GM21786 (cell line): ENCODE results near the gene GDPD5.

Source experiments
- ATAC-seq: cut with Tn5 transposase; IDR thresholded peaks from one replicate; pipeline ENCODE4 v1.9.1; 2021; ENCODE audit not compliant: unreplicated experiment

Gene GDPD5

DNA sequence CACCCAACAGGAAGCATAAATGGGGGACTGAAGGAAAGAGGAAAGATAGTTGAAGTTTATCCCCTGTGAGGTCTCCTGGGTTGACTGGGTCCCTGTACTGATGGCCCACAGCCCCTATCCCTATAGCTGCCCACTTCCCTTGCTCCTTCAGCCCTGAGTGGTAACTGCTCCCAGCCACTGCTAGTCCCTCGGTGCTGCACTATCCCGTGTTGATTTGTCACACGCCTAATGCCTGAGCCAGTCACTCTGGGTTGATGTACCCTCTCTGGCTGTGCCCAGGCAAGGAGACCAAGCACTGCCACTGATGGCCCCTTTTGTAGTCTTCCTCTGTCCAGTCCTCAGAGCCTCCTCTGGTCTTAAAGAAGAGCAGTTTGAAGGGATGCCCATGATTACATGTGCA lies 9.6 kb downstream of the GDPD5 start:
- ATAC-seq: no peak

DNA sequence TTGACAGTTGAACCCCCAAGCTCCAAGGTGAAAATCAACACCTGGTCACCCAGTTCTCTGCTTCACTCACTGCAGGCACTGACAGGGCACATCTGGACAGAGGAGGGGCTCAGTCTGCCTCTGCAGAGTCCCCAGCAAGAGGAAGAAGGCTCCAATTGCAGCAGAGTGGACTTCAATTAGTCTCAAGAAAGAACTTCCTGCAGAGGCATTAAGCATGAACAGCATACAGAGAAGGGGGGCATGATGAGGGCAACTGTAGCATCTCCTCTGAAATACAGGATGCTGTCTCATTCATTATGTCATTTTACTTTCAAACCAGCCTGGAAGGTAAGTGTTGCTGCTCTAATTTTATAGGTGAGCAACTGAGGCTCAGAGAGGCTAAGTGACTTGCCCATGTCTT lies 11.1 kb downstream of the GDPD5 start:
- ATAC-seq: no peak

DNA sequence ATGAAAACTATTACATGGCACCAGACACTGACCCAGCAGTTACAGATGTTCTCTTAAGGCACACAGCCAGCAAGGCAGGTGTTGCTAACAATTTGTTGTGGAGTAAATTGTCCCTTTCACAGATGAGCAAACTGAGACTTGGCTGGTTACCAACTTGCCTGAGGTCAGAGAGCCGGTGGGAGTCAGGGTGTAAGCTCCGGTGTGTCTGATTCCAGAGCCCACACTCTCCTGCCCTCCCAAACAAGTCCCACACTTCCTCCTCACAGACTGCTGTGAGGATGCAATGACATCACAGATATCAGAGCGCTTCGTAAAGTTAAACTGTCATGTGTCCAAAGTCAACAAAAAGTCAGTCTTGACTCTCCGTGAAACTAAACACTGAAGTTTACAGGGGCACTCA lies 12.5 kb downstream of the GDPD5 start:
- ATAC-seq: no peak

DNA sequence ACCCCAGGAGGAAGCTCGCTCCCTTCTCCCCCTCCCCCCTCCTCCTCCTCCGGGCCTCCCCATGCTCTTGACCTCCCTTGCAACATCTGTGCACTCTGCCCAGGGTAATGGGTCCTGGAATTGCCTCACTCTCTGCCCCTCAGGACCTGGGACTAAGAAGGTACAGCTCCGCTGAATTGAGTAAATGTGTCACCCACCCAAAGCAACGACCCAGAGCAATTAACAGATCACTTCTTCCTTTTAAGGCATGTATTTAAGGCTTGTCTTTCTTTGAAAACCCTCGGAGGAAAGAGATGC lies 15.1 kb downstream of the GDPD5 start:
- no peak for ATAC-seq

DNA sequence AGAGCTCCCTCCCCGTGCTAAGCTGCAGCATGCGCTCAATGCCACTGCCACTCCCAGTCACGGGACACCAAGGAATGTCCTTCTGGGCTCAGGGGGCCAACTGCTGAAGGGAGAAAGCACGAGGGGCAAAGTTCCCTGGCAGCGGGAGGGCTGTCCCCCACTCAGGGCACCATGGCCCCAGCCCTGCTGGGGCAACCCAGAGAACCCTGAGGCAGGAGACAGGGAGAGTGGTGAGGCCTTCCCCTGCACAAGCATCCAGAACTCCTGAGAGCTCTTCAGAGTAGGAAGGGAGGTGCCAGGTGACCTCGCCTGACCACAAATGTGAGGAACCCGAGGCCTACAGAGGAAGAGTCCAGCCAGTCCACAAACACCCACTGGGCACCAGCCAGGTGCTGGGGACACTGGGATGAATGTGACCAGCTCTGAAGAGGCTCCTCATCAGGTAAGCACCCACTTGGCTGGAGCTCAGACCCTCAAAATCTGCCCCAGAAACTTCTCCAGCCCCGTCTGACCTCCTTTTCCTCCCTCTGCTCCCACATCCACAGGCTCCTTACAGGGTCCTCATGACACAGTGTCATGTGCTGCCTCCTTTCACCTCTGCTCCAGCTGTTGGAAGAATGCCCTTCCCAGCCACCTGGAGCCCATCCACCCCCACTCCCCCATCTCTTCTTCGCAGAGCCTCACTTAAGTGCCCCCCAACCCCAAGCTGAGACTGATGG lies 15.6 kb downstream of the GDPD5 start:
- ATAC-seq: no peak

DNA sequence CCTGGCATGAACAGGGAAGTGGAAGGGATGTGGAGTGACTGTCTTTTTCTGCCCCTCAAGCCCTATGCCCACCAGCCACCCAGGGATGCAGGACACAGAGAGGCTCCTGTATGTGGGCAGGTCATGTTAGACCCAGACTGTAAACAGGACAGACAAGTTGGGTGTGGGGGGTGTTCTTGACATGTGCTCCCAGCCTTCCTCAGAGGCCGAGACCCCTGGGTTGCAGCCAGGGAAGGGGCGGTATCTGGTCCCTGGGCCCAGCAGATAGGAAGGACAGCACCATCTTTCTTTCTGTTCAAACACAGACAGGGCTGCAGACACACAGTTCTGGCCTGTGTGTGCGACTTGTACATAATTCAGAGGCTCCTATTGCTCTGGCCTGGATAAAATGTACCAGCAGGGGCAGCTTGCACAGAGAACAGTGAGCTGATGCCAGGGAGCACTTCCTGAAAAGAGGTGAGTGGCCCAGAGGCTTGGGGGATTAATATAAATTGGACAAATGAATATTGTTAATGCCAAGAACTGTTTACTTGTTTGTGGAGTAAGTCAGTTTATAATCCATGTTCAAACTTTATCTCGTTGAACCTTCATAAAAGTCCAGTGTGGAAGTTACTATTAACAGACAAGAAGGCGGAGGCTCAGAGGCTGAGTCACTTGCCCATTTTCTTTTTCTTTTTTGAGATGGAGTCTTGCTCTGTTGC lies 16.6 kb downstream of the GDPD5 start:
- ATAC-seq: no peak

DNA sequence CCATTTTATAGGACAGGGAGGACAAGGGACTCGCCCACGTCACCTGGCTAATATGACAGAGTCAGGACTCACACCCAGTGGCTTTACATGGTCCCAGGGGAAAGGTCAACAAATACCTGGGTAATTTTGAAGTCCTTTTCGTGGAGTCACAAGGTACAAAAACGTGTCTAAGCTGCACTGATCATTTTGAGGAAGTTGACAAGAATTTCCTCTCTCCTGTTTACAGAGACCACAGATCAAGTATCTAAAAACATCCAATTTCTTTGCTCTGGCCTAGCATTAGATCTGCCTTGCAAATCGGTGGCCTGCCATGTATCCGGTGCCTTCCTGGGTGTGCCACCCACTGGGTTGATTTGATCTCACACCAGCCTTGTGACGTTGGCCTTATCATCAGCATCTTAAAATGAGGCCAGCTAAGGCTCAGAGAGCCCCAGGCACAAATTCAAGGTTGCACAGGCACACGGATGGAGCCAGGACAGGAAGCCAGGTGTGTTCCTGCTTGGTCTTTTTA lies 17.6 kb downstream of the GDPD5 start:
- no peak for ATAC-seq

DNA sequence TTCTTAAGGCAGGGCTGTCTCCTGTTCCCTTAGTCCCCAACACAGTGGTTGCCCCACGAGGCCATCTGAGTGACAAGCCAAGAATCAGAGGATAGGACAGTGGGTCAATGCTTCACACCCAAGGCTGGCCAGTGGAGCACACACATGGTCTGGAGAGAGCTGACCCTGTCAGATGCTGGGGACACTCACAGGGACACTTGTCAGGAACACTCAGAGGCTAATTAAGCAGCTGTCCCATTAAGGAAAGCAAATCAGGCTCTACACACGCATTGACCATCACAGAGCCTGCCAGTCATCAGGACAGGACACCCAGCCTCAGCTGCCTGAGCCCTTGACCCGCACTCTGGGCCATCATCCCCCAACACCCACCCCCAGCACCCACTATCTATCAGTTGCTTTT lies 18.2 kb downstream of the GDPD5 start:
- no peak for ATAC-seq

DNA sequence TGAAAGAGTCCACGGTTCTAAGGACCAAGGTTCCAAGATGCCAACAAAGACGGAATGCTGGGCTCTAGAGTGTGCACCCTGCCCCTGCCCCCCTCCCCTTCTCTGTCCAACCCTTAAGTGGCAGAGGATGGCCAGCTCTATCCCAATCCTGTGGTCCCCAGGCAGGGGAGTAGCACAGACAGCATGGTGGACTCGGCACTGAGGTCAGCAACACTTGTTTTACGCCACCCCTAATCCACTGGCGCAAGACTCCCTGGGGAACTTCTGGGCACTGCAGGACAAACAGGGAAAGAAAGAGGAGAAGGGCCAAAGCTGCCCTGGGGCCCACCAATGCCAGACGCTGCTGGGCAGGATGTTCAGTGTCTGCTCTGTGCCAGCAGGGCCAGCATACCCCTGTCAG lies 18.9 kb downstream of the GDPD5 start:
- ATAC-seq: no peak

DNA sequence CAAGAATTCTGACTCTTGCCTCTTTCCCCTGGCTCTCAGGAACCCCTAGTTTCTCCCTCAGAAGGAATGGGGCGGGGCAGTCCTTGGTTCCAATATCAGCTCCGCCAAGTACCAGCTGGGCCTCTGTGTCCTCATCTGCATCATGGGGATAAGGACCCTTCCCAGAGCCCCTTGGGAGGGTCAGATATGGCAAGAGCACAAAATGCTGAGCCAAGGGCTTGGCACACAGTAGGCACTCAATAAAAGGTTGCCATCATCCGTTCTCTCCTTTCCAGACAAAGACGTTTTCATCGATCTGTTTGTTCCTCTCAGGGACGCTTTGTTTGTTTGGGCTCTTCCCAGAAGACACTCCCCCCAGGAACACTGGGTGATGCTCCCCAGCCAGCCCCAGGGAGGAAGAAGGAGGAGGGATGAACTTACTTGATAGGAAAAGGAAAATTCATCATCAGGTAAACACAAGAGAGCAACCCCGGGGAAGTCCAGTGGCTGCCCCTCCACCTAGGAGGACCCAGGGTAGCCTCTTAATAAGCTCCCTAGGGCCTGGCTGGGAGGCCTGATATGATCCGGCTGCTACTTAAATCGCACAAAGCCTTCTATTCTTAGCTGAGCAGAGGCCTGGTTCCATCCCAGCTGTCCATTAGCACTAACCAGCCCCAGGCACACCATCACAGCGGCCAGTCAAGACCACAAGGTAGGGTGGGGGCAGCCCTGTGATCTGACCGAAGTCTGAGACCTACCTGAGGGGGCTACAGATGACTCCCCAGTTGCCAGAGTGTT lies 19.6 kb downstream of the GDPD5 start:
- ATAC-seq: no peak

DNA sequence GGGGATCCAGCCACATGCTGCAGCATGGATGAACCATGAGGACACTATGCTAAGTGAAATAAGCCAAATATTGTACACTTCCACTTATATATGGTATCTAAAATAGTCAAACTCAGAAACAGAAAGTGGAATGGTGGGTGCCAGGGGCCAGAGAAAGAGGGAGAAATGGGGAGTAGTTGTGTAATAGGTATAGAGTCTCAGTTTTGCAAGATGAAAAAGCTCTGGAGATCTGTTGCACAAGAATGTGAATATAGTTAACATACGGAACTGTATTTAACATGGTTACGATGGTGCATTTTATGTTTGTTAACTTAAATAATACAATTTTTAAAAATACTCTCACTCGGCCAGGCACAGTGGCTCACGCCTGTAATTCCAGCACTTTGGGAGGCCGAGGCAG lies 21.2 kb downstream of the GDPD5 start:
- no peak for ATAC-seq

DNA sequence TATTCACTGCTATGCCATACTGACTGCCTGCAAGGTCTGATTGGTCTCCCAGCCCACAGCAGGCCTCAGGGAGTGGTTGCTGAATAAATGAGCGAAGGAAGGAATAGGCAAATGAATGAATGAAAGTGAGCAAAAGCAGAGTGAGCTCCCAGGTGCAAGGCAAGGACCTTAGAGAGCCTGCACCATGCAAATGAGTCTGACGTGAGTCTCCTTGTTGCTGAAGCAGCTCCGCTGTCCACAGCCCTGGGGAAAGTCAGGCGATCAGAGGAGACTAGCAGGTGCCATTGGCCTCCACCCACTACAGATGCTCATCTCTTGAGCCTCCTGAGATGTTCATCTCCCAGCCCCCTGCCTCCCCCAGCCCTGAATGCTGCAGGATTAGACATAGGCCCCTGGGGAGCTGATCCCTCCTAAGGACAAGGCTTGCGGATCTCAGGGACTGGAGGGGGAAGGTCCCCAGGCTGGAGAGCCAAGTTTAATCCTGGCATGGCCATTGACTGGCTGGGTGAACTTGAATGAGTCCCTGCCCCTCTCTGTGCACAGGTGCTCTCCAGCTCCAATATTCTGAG lies 22.1 kb downstream of the GDPD5 start:
- ATAC-seq: no peak

DNA sequence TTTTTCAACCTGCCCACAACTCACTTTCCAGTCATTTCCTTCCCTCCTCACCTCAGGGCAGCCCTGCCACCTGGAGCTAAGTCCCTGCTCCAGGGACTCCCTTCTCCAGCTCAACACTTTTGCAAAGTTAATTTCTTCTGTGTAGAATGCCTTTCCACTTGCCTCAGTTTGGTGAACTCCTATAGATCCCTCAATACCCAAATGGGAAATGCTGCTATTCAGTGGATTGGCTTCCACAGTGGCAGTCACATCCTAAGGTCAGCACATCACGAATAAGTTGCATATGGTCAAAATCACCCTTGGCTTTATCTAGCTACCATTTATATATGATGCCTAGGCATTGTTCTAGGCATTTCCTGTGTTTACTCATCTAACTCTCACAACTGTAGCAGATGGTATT lies 23.6 kb downstream of the GDPD5 start:
- ATAC-seq: no peak

DNA sequence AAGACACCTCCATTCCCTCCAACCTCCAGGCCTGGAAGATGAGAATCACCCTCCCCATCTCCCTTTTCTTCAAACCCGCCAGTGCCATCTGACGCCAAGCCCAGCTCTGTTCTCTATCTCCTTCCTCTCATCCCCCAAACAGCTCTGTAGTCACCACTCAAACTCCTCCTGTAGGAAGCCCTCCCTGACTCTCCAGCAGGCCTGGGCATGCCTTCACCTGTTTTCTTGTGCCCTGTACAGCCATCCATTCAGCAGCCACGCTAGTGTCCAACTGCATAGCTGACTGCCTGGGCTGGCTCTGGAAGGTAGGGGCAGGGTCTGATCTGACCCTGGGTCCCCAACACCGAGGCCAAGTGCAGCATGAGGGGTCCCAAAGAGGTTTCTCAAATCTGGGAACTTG lies 25.0 kb downstream of the GDPD5 start:
- ATAC-seq: no peak

DNA sequence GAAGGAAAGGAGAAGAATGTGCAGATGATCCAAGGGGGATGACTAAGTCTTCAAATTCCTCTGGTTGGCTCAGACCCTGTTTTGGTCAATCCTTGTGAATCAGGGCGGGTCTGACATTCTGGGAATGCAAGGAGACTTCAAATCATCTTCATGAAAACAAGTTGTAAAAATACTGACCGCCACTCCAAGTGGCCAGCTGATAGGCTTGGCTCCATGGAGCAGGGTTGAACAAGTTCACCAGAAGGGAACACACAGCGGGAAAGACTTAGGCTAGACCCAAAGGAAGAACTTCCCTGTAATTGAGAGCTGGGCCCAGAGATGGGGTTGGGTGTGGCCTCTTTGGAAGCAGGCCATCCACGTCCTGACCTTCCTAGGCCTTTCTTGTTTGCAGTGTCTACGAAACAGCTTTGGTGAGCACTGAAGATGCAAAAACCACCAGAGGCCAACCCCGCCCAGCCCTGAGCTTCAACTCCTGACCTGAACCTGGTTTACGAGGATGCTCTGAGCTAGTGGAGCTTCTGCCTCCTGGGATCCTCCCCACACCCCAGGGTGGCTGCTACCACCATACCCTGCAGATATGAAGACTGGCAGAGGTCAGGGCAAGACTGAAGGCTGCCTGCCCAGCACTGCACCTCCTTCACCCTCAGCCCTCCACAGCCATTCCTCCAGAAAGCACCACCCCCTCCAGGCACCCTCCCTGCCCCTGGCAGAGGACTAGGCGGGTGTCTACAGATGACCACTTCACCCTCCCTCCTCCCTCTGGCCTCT lies 26.1 kb downstream of the GDPD5 start:
- no peak for ATAC-seq

DNA sequence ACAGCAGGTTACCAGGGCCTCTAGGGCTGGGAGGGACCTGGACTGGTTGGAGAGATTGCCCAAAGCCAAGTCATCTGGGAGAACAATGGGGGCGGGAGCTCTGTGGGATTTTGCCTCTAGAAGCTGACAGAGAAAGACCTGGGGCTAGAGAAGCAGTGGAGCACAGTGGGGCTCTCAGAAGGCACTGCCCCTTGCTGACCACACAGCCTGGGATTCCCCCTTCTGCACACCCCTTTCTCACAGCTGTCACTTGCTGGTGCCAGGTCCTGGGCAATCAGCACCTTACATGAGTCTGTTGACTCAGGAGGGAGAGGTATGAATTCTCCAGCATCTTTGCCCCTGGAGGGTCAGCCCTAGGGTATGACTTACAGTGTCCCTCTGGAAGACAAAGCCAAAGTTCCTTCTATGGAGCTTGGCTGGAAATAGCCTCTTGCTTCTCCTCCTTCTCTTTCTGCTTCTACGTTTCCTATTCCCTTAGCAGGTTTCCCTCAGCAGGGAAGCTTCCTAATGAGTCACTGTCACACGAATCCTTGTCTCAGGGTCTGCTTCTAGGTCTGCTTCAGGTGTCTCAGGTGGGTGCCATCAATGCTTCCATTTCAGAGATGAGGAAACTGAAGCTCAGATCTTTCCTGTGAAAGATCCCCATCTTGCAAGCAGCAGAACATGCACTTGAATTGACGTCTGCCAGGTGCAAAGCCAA lies 27.0 kb downstream of the GDPD5 start:
- no peak for ATAC-seq

DNA sequence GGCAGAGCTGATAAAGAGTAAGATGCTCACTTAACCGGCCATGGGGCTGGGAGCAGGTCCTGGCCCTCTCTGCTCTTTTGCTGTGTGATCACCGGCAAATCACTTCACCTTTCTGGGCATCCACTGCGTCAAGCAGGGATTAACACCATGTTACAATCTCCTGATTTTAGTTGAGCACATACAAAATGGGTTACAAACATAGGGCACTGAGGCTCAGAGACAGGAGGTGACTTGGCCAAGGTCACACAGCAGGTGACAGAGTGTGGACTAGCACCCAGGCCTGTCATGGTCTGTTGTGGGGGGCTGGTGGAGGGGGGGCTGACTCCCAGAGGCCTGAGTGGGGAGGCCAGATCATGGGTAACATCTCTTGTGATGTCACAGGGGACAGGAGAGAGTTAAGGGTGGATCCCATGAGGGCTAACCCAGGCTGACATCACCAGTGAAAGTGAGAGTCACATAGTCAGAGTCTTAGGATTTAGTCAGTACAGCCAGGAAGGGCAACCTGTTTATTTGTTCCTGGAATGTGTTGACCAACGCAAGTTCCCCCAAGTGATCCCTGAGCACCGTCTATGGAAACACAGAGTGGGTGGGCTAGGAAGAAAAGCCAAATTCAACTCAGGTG lies 27.8 kb downstream of the GDPD5 start:
- ATAC-seq: no peak

DNA sequence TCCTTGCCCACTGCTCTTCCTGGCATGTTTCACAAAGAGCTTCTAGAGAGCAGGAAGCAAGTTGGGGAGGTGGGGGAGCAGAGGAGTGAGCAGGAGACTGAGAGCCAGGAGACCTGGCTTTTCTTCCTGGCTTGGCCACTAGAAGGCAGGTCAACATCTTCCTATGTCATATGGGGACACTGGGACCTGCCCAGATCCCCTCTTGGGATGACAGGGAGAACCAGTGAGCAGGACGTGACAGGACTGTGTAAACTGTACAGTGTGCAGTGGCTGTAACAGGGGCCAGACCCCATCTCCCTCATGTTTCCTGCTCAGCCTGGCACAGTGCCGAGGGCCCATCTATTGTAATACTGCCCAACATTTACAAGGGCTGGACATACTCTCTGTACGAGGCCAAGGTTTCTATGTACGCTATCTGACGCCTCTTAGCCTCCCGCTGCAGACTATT lies 29.4 kb downstream of the GDPD5 start:
- ATAC-seq: no peak

DNA sequence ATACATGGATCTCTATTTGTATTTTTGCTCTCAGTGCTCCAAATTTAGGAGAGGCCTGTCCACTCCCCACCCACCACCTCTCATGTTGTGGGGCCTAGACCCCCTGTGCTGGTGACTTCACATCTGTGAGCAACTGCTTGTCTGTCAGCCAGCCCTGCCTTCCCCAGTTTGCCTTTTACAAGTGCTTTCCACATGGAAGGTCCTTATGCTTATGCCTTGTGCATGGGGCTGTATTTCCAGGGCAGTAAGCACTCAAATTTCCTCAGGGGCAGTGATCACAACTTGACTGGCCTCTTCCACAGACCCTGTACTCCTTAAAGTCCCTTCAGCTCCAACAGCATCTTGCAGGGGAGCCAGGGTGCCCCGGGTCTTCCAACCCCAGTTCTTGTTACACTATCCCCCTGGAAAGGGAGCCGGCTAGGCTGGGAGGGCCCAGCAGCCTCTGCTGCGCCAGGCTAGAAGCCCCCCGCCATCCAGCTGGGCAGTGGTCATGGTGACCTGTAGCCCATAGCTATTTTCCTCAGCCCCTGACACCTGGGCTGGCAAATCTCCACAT lies 29.9 kb downstream of the GDPD5 start:
- ATAC-seq: no peak

DNA sequence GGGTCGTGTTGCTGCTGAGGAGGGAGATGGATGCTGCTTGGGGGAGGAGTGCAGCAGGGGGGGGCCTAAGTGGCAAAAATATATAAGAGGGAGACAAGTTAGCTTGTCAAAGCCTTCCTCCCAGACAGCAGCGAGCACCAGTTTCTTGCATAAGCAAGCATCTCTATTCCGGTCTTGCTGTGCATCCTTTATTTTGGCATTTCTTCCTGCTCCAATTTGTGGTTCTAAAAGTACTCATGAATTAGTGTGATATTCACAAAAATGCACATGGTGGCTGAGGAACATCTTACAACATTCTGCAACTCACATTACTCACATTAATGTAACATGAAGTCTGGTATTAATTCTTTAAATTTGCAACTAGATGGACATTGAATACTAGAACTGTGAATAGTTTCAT lies 32.1 kb downstream of the GDPD5 start:
- ATAC-seq: no peak
